ENCODE results near the gene KRTAP9-7. TPM values are rescaled to one million over a fixed set of nuclear protein-coding genes. Genes with fewer than 3 reads are reported as not detected.
A peak's percentile ranks its signal among the peaks of the same experiment; 100 is the strongest.

The KRTAP9-7 gene
- total RNA-seq, 1 experiment from 2014 or later: not detected

DNA sequence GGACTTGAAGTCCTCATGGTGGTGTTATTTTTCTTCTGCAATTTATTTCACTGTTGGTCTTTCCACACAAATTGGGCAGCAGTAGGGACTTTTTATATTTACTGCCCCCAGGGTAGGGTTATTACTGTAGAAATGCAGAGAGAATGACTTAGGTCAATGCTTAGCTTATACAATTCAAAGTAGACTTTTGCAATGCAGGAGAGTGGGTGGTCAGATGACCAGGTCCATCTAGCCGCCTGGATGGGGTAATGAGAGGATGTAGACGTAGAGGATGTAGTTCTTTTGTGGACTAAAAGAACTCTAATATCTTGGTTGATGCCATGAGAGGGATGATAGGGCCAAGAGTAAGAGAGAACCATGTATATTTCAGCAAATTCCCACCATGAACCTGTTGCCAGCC, 42.7 kb downstream of the KRTAP9-7 start:
- no TSS peak for BruUV-seq (replicated peaks)
- TF ChIP-seq, protein P1, sequence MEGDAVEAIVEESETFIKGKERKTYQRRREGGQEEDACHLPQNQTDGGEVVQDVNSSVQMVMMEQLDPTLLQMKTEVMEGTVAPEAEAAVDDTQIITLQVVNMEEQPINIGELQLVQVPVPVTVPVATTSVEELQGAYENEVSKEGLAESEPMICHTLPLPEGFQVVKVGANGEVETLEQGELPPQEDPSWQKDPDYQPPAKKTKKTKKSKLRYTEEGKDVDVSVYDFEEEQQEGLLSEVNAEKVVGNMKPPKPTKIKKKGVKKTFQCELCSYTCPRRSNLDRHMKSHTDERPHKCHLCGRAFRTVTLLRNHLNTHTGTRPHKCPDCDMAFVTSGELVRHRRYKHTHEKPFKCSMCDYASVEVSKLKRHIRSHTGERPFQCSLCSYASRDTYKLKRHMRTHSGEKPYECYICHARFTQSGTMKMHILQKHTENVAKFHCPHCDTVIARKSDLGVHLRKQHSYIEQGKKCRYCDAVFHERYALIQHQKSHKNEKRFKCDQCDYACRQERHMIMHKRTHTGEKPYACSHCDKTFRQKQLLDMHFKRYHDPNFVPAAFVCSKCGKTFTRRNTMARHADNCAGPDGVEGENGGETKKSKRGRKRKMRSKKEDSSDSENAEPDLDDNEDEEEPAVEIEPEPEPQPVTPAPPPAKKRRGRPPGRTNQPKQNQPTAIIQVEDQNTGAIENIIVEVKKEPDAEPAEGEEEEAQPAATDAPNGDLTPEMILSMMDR (IDR thresholded peaks at IDR 0.05; ENCODE audit: unreplicated experiment): no peak
- H3K27ac Mint-ChIP-seq (ENCODE audit: unreplicated experiment): no peak overlapping the region
- H3K9me3 Mint-ChIP-seq (ENCODE audit: low read depth, unreplicated experiment): peaks cover 3% of the 10 kb centered on the region
- H3K36me3 Mint-ChIP-seq (ENCODE audit: insufficient read depth, unreplicated experiment): no peaks in the 10 kb centered on the region
- intact Hi-C loops (cut with micrococcal nuclease; ENCODE audit: unreplicated experiment): no loop called here
- no peak overlapping the region for H3K4me3 Mint-ChIP-seq (ENCODE audit: low read depth, unreplicated experiment)
- peaks cover 11% of the 10 kb centered on the region for H3K4me1 Mint-ChIP-seq (ENCODE audit: low read depth, unreplicated experiment)
- CTCF ChIA-PET: no interaction called here
- no peaks in the 10 kb centered on the region for H3K27me3 Mint-ChIP-seq (ENCODE audit: unreplicated experiment)
- no peak for DNase-seq

DNA sequence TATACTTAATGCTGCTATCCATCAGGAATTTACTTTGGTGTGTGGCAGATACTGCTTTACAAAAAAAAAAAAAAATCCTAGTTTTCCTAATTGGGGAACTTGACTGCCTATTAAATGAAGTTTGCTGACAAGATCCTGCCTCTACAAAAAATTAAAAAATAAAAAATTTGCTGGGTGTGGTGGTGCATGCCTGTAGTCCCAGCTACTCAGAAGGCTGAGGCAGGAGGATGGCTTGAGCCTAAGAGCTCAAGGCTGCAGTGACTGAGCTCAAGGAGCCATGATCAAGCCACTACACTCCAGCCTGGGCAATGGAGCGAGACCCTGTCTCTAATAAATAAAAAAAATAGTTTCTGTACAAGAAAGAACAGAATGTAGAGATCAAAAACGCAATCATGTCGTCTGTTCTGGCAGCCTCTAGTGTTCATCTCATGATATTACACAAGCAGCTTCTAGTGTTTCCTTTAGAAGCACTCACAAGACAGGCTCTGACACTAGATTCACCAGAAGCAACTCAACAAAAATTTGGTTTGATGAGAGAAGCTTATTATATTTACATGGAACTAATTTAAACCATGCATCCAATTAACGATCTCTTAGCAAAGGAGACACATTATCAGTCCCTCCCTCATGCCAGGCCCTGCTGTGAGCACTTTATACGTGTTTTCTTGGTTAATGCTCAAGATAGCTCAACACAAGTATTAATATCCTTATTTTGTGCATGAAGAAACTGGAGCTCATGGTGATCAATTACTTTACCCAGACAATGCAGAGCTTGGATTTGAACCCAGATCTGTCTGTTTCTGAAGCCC, 46.8 kb downstream of the KRTAP9-7 start:
- no peak for DNase-seq
- Mint-ChIP-seq H3K27ac (ENCODE audit: unreplicated experiment) (no peak overlapping the region), H3K4me1 (ENCODE audit: low read depth, unreplicated experiment) (peaks cover 23% of the 10 kb centered on the region), H3K27me3 (ENCODE audit: unreplicated experiment) (no peaks in the 10 kb centered on the region), H3K9me3 (ENCODE audit: low read depth, unreplicated experiment) (peaks cover 3% of the 10 kb centered on the region), H3K36me3 (ENCODE audit: insufficient read depth, unreplicated experiment) (no peaks in the 10 kb centered on the region), H3K4me3 (ENCODE audit: low read depth, unreplicated experiment) (no peak overlapping the region)
- intact Hi-C loops (cut with micrococcal nuclease; ENCODE audit: unreplicated experiment): loop anchor here (1.0 to 10.0 kb wide), 4 partner anchors 262 to 518 kb away; partner anchors contain the start of gene KRTAP2-3
- CTCF ChIA-PET: interaction anchor here (0.6 to 3.5 kb wide), 30 partner anchors 10 to 1700 kb away, joined by 3 to 26 read pairs (median 4); partner anchors contain the start of genes KRT23, KRTAP2-3 and VAT1
- TF ChIP-seq, protein P1 (IDR thresholded peaks at IDR 0.05; ENCODE audit: unreplicated experiment): peak; percentile 80
- BruUV-seq (replicated peaks): no TSS peak

DNA sequence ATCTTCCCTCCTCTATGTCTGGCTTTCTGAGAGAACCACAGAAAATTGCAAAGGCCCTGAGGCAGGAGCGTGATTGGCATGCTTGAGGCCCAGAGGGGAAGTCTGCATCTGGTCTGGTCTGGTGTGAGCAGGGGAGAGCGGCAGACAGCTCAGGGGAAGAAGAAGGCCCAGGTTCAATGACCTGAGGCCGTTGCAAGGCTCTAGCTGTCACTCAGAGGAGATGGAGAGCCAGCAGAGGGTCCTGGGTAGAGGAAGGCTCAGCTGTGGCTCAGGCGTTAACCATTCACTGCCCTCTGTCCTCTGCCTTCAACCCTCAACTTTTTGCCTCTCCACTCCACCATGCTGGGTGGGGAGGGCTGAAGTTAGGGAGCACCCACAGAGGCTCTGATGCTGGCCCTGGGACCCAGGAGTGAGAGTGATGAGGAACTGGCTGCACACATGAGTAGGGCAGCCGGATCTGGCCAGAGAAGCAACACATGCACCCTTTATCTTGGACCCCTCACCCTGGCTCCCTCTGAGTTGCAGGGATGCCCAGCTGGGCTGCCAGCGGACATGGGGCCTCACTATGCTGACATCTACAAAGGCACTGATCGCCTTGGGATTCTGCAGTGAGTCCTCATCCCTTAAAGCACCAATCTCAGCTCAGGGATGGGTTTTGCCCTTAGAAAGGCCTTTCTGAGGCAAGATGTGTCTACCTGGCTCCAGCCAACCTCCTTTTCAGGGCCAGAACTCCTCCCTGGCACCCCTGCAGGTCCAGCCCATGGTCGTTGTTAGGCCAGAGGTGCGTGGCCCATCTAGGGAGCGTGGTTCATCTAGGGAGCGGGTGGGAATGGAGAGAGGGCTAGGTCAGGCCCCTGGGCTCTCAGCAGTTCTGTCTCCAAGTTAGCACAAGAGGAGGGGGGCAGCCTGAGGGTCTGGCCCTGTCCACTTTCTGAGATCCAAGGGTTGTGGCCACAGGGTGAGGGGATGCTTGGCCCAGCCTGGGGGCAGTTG, 47.7 kb downstream of the KRTAP9-7 start:
- peaks cover 23% of the 10 kb centered on the region for H3K4me1 Mint-ChIP-seq (ENCODE audit: low read depth, unreplicated experiment)
- peaks cover 3% of the 10 kb centered on the region for H3K9me3 Mint-ChIP-seq (ENCODE audit: low read depth, unreplicated experiment)
- no peaks in the 10 kb centered on the region for H3K27me3 Mint-ChIP-seq (ENCODE audit: unreplicated experiment)
- H3K27ac Mint-ChIP-seq (ENCODE audit: unreplicated experiment): no peak overlapping the region
- H3K36me3 Mint-ChIP-seq (ENCODE audit: insufficient read depth, unreplicated experiment): no peaks in the 10 kb centered on the region
- TF ChIP-seq, protein P1 (IDR thresholded peaks at IDR 0.05; ENCODE audit: unreplicated experiment): no peak
- no peak overlapping the region for H3K4me3 Mint-ChIP-seq (ENCODE audit: low read depth, unreplicated experiment)
- intact Hi-C loops (cut with micrococcal nuclease; ENCODE audit: unreplicated experiment): loop anchor here (1.0 to 10.0 kb wide), 4 partner anchors 263 to 519 kb away; partner anchors contain the start of gene KRTAP2-3
- DNase-seq: no peak
- BruUV-seq (replicated peaks): no TSS peak
- CTCF ChIA-PET: interaction anchor here (0.8 to 3.5 kb wide), 27 partner anchors 9 to 519 kb away, joined by 3 to 26 read pairs (median 4); partner anchors contain the start of genes KRT23 and KRTAP2-3

Measured in Calu3 (cell line).